OCI-LY3 (cell line): ENCODE data around the gene CD28.

Experiments
- CTCF ChIP-seq: fragments of 200-600, 300-600 bp; sonication (generic); IDR thresholded peaks from 2 replicates; pipeline ENCODE4 v1.5.1; 2014; ENCODE audit warnings: antibody characterized with exemption, low read length, low read depth
- EZH2phosphoT487 ChIP-seq: fragments of 200-600 bp; shearing (Covaris generic); IDR thresholded peaks from 2 replicates; pipeline ENCODE4 v1.6.1; 2018; ENCODE audit warnings: antibody characterized with exemption, mixed run types, low read depth

GRCh38 chr2:203710226-203710625, 3.8 kb downstream of the CD28 start:
- TF ChIP-seq CTCF (no peak), EZH2phosphoT487 (no peak)
